GM23338 (cell line): ENCODE measurements around the gene GRIPAP1. TPM values are rescaled to one million over a fixed set of nuclear protein-coding genes. Genes with fewer than 3 reads are reported as not detected.

Experiments used
- ATAC-seq: fragments of 200-7000 bp; cut with Tn5 transposase; 3 replicates; pipeline ENCODE4 v1.9.1; 2020
- DNase-seq: peaks from one replicate; pipeline ENCODE4 v3.0.0-alpha.2; 2015; ENCODE audit warnings: low spot score
- H2AFZ ChIP-seq: fragments of 200-600 bp; sonication (generic); 2 replicates; pipeline ENCODE4 v1.8.0; 2016; ENCODE audit warnings: antibody characterized with exemption, mild to moderate bottlenecking, moderate library complexity
- H3F3A ChIP-seq: fragments of 200-600 bp; sonication (generic); replicated peaks from 2 replicates; pipeline ENCODE4 v1.8.0; 2017; ENCODE audit warnings: antibody characterized with exemption, mixed run types, low read depth
- H3K27ac ChIP-seq: fragments of 200-600 bp; sonication (generic); 2 replicates; pipeline ENCODE4 v1.6.1; 2016; ENCODE audit warnings: low read depth
- H3K27me3 ChIP-seq: fragments of 200-600 bp; sonication (generic); 2 replicates; pipeline ENCODE4 v1.8.0; 2016; ENCODE audit warnings: mild to moderate bottlenecking, mixed run types, moderate library complexity; ENCODE audit not compliant: insufficient read depth
- H3K36me3 ChIP-seq: fragments of 200-600 bp; sonication (generic); 2 replicates; pipeline ENCODE4 v1.8.0; 2016; ENCODE audit warnings: mild to moderate bottlenecking; ENCODE audit not compliant: insufficient read depth
- H3K4me1 ChIP-seq: fragments of 200-600 bp; sonication (generic); 2 replicates; pipeline ENCODE4 v1.8.0; 2016; ENCODE audit warnings: mild to moderate bottlenecking, moderate library complexity; ENCODE audit not compliant: insufficient read depth
- H3K4me2 ChIP-seq: fragments of 200-600 bp; sonication (generic); 2 replicates; pipeline ENCODE4 v1.7.1; 2017; ENCODE audit warnings: mixed run types
- H3K4me3 ChIP-seq: fragments of 200-600 bp; sonication (generic); 2 replicates; pipeline ENCODE4 v1.6.1; 2016; ENCODE audit warnings: mixed run types
- H3K79me2 ChIP-seq: fragments of 200-600 bp; sonication (generic); replicated peaks from 2 replicates; pipeline ENCODE4 v1.8.0; 2017; ENCODE audit warnings: mild to moderate bottlenecking; ENCODE audit not compliant: insufficient read depth
- H3K9me2 ChIP-seq: fragments of 200-600 bp; sonication (generic); 2 replicates; pipeline ENCODE4 v1.8.0; 2017; ENCODE audit not compliant: insufficient read depth
- H4K20me1 ChIP-seq: fragments of 200-600 bp; sonication (generic); replicated peaks from 2 replicates; pipeline ENCODE4 v1.8.0; 2017; ENCODE audit warnings: mild to moderate bottlenecking; ENCODE audit not compliant: insufficient read depth
- H3K27ac Mint-ChIP-seq: 2 replicates; pipeline ENCODE4 v1.8.0; 2020; ENCODE audit warnings: inconsistent platforms, mild to moderate bottlenecking, moderate library complexity, mixed read lengths
- H3K27me3 Mint-ChIP-seq: 3 replicates; pipeline ENCODE4 v1.8.0; 2022; ENCODE audit warnings: low read depth, mild to moderate bottlenecking, moderate library complexity, mixed read lengths, inconsistent platforms; ENCODE audit not compliant: insufficient read depth, poor library complexity
- H3K36me3 Mint-ChIP-seq: 3 replicates; pipeline ENCODE4 v1.8.0; 2021; ENCODE audit warnings: low read depth, mild to moderate bottlenecking, inconsistent platforms, moderate library complexity, mixed read lengths
- H3K4me1 Mint-ChIP-seq: 3 replicates; pipeline ENCODE4 v1.8.0; 2020; ENCODE audit warnings: mild to moderate bottlenecking, inconsistent platforms, mixed read lengths
- H3K4me3 Mint-ChIP-seq: 3 replicates; pipeline ENCODE4 v1.8.0; 2021; ENCODE audit warnings: moderate library complexity, mild to moderate bottlenecking, inconsistent platforms, mixed read lengths
- H3K9me3 Mint-ChIP-seq: 3 replicates; pipeline ENCODE4 v1.8.0; 2020; ENCODE audit warnings: moderate library complexity, mild to moderate bottlenecking, inconsistent platforms, mixed read lengths
- CREB1 ChIP-seq: fragments of 250-450 bp; sonication (Bioruptor Pico); IDR thresholded peaks from 2 replicates; pipeline ENCODE4 v1.5.0; 2020; ENCODE audit warnings: low read depth, mild to moderate bottlenecking, moderate library complexity
- CTCF ChIP-seq, 2 experiments: fragments of 200-600 bp in 1 of 2; sonication (generic) in 1 of 2; conservative IDR thresholded peaks; 2 replicates each; pipeline versions ENCODE4 v1.5.1 to v1.6.1; 2016 to 2017; ENCODE audit warnings: antibody characterized with exemption in 2 of 2, low read depth in 2 of 2, mild to moderate bottlenecking in 2 of 2, moderate library complexity in 1 of 2
- EZH2phosphoT487 ChIP-seq: fragments of 200-600 bp; sonication (generic); IDR thresholded peaks from one replicate; pipeline ENCODE4 v1.8.1; 2018; ENCODE audit warnings: antibody characterized with exemption; ENCODE audit not compliant: unreplicated experiment
- JUNB ChIP-seq: IDR thresholded peaks from one replicate; pipeline ENCODE4 v1.6.1; 2016; ENCODE audit warnings: antibody characterized with exemption; ENCODE audit not compliant: unreplicated experiment
- NANOG ChIP-seq: IDR thresholded peaks from 2 replicates; pipeline ENCODE4 v1.6.1; 2016; ENCODE audit warnings: antibody characterized with exemption, borderline replicate concordance
- POLR2AphosphoS5 ChIP-seq: IDR thresholded peaks from 2 replicates; pipeline ENCODE4 v1.6.1; 2016; ENCODE audit warnings: antibody characterized with exemption, low read depth
- REST ChIP-seq: IDR thresholded peaks from one replicate; pipeline ENCODE4 v1.6.1; 2018; ENCODE audit warnings: antibody characterized with exemption; ENCODE audit not compliant: unreplicated experiment
- STAT1 ChIP-seq: IDR thresholded peaks from one replicate; pipeline ENCODE4 v1.6.1; 2016; ENCODE audit warnings: antibody characterized with exemption; ENCODE audit not compliant: unreplicated experiment
- ZNF331 ChIP-seq: fragments of 250-450 bp; sonication (Bioruptor Pico); IDR thresholded peaks from 2 replicates; pipeline ENCODE4 v1.5.0; 2020; ENCODE audit warnings: low read depth, mild to moderate bottlenecking, moderate library complexity
- ZNF462 ChIP-seq: fragments of 250-450 bp; sonication (Bioruptor Pico); IDR thresholded peaks from 2 replicates; pipeline ENCODE4 v1.5.0; 2020; ENCODE audit warnings: mild to moderate bottlenecking, moderate library complexity
- polyA plus RNA-seq: library from polyadenylated mRNA; unstranded; fragments of >200 nt; fragmentation: Nextera tagmentation; extraction: Ambion mirVana; gene quantifications from 2 replicates; pipeline ENCODE4 v1.2.1, GENCODE V29; 2016
- total RNA-seq: library from RNA; depleted of rRNA; stranded (reverse); fragments of >200 nt; shearing (Covaris generic); gene quantifications from 2 replicates; pipeline ENCODE4 v1.2.3, GENCODE V29; 2014

GRIPAP1 gene
- total and polyA plus RNA-seq, 2 experiments from 2014 or later, result 39.1 to 62.2 TPM

- Histone ChIP-seq H3K9me2 (no peaks in the 10 kb centered on the region), H3K36me3 (no peaks in the 10 kb centered on the region), H3K27me3 (no peaks in the 10 kb centered on the region), H3K4me2 (no peak overlapping the region), H3K4me1 (no peaks in the 10 kb centered on the region), H3F3A (no peaks in the 10 kb centered on the region), H4K20me1 (no peaks in the 10 kb centered on the region), H2AFZ (no peak overlapping the region), H3K27ac (no peak overlapping the region), H3K4me3 (no peak overlapping the region), H3K79me2 (no peaks in the 10 kb centered on the region)
- Mint-ChIP-seq H3K27ac (no peak overlapping the region), H3K9me3 (no peaks in the 10 kb centered on the region; the same call in 1 of the 3 replicates), H3K27me3 (peaks cover 2% of the 10 kb centered on the region), H3K36me3 (peaks cover 60% of the 10 kb centered on the region), H3K4me3 (no peak overlapping the region), H3K4me1 (peaks cover 11% of the 10 kb centered on the region; the same call in 2 of the 3 replicates)
- TF ChIP-seq ZNF331 (CRISPR knock-in tag), result no peak
- no peak for TF ChIP-seq POLR2AphosphoS5
- TF ChIP-seq CTCF (conservative IDR thresholded peaks at IDR 0.05; ENCODE audit: low read depth in 2 of 2), result no peak
- no peak for TF ChIP-seq CREB1 (CRISPR knock-in tag)
- ATAC-seq (no peak), DNase-seq (no peak)
These were observed 26.0 kb downstream of the GRIPAP1 start for GRCh38 chrX:48976086-48976485.

- Mint-ChIP-seq H3K36me3 (peaks cover 54% of the 10 kb centered on the region), H3K9me3 (no peaks in the 10 kb centered on the region; the same call in 1 of the 3 replicates), H3K27ac (no peak overlapping the region), H3K4me3 (no peak overlapping the region), H3K4me1 (peaks cover 15% of the 10 kb centered on the region), H3K27me3 (peaks cover 4% of the 10 kb centered on the region)
- Histone ChIP-seq H3K4me3 (no peak overlapping the region), H4K20me1 (no peaks in the 10 kb centered on the region), H3K27ac (no peak overlapping the region), H3K27me3 (no peaks in the 10 kb centered on the region), H3K36me3 (no peaks in the 10 kb centered on the region), H3F3A (no peaks in the 10 kb centered on the region), H3K4me2 (no peak overlapping the region), H2AFZ (no peak overlapping the region), H3K9me2 (no peaks in the 10 kb centered on the region), H3K4me1 (no peaks in the 10 kb centered on the region), H3K79me2 (no peaks in the 10 kb centered on the region)
- DNase-seq, result no peak
- no peak for ATAC-seq
- no peak for TF ChIP-seq POLR2AphosphoS5
- no peak for TF ChIP-seq STAT1
- no peak for TF ChIP-seq EZH2phosphoT487
- no peak for TF ChIP-seq JUNB
- no peak for TF ChIP-seq REST
- no peak for TF ChIP-seq NANOG
- no peak for TF ChIP-seq CREB1 (CRISPR knock-in tag)
- TF ChIP-seq ZNF462, result no peak
These were observed 26.5 kb downstream of the GRIPAP1 start for GRCh38 chrX:48975541-48975940.
